Ishikawa (cell line): ENCODE results near the gene ZNF280C.

Experiments
- CEBPB ChIP-seq: IDR thresholded peaks from 2 replicates; pipeline ENCODE4 v1.6.1; 2012
- CREB1 ChIP-seq: IDR thresholded peaks from 2 replicates; pipeline ENCODE4 v1.6.1; 2012; ENCODE audit warnings: low read depth
- EP300 ChIP-seq: IDR thresholded peaks from 2 replicates; pipeline ENCODE4 v1.6.1; 2012; ENCODE audit warnings: borderline replicate concordance
- FOXM1 ChIP-seq: IDR thresholded peaks from 2 replicates; pipeline ENCODE4 v1.6.1; 2012; ENCODE audit warnings: low read depth, borderline replicate concordance
- MAX ChIP-seq: IDR thresholded peaks from 2 replicates; pipeline ENCODE4 v1.6.1; 2012
- REST ChIP-seq: IDR thresholded peaks from 2 replicates; pipeline ENCODE4 v1.6.1; 2012; ENCODE audit warnings: low read depth, mild to moderate bottlenecking
- TCF12 ChIP-seq: IDR thresholded peaks from 2 replicates; pipeline ENCODE4 v1.6.1; 2012; ENCODE audit warnings: low read depth
- TEAD4 ChIP-seq: IDR thresholded peaks from 2 replicates; pipeline ENCODE4 v1.6.1; 2012
- USF1 ChIP-seq: IDR thresholded peaks from 2 replicates; pipeline ENCODE4 v1.6.1; 2012
- YY1 ChIP-seq: IDR thresholded peaks from 2 replicates; pipeline ENCODE4 v1.6.1; 2012; ENCODE audit warnings: low read depth

GRCh38 chrX:130285069-130285620 is 16.4 kb upstream of the ZNF280C start:
- no peak for TF ChIP-seq CEBPB
- TF ChIP-seq YY1: no peak
- TF ChIP-seq EP300: no peak
- TF ChIP-seq TEAD4: no peak
- TF ChIP-seq USF1: no peak
- no peak for TF ChIP-seq CREB1
- TF ChIP-seq REST: no peak
- TF ChIP-seq MAX: no peak
- no peak for TF ChIP-seq TCF12
- TF ChIP-seq FOXM1: no peak
